PC-9 (cell line): ENCODE measurements around the gene B3GNT3. TPM values are rescaled to one million over a fixed set of nuclear protein-coding genes. Genes with fewer than 3 reads are reported as not detected.
A peak's percentile ranks its signal among the peaks of the same experiment; 100 is the strongest.

Source experiments
- BruUV-seq: library from RNA; stranded (reverse); fragments of 400-500 nt; replicated peaks from 2 replicates; lab custom pipeline; 2021; lab: Mats Ljungman, UMichigan
- CTCF ChIA-PET: fragments of 300-600 bp; sonication (Branson Sonifier 250); formaldehyde crosslinking; loops from one replicate; lab custom pipeline; 2022; ENCODE audit warnings: antibody characterized with exemption; lab: Charles Lee
- POLR2A ChIA-PET: fragments of 300-600 bp; sonication (Branson Sonifier 250); formaldehyde crosslinking; loops from one replicate; lab custom pipeline; 2022; ENCODE audit warnings: antibody characterized with exemption; ENCODE audit not compliant: unreplicated experiment; lab: Charles Lee
- DNase-seq, 2 experiments: peaks; one replicate each; pipeline versions ENCODE4 v3.0.0 to v3.0.0-alpha.2; 2015 to 2022; ENCODE audit warnings: mixed read lengths in 1 of 2
- H2AFZ ChIP-seq: fragments of 200-600 bp; sonication (generic); 2 replicates; pipeline ENCODE4 v1.8.1; 2017; ENCODE audit warnings: antibody characterized with exemption
- H3F3A ChIP-seq: fragments of 200-600 bp; sonication (generic); 2 replicates; pipeline ENCODE4 v1.8.1; 2017; ENCODE audit warnings: antibody characterized with exemption, mild to moderate bottlenecking, low read depth; ENCODE audit not compliant: insufficient read depth
- H3K27ac ChIP-seq: fragments of 200-600 bp; sonication (generic); 2 replicates; pipeline ENCODE4 v1.6.1; 2016; ENCODE audit warnings: mixed run types
- H3K27me3 ChIP-seq: fragments of 200-600 bp; sonication (generic); 2 replicates; pipeline ENCODE4 v1.6.1; 2016; ENCODE audit warnings: low read depth, mixed run types; ENCODE audit not compliant: insufficient read depth
- H3K36me3 ChIP-seq: fragments of 200-600 bp; sonication (generic); 2 replicates; pipeline ENCODE4 v1.6.1; 2016; ENCODE audit warnings: low read depth, mixed run types
- H3K4me1 ChIP-seq: fragments of 200-600 bp; sonication (generic); replicated peaks from 2 replicates; pipeline ENCODE4 v1.6.1; 2016; ENCODE audit warnings: mixed run types; ENCODE audit not compliant: insufficient read depth
- H3K4me2 ChIP-seq: fragments of 200-600 bp; sonication (generic); 2 replicates; pipeline ENCODE4 v1.6.1; 2017; ENCODE audit warnings: mixed run types
- H3K4me3 ChIP-seq: fragments of 200-600 bp; sonication (generic); 2 replicates; pipeline ENCODE4 v1.6.1; 2016; ENCODE audit warnings: mixed run types
- H3K79me2 ChIP-seq: fragments of 200-600 bp; sonication (generic); 2 replicates; pipeline ENCODE4 v1.6.1; 2017; ENCODE audit warnings: low read depth, mixed run types
- H3K9me2 ChIP-seq: fragments of 200-600 bp; sonication (generic); 2 replicates; pipeline ENCODE4 v1.8.1; 2017; ENCODE audit warnings: mild to moderate bottlenecking; ENCODE audit not compliant: insufficient read depth
- H3K9me3 ChIP-seq: fragments of 200-600 bp; sonication (generic); 2 replicates; pipeline ENCODE4 v1.8.1; 2016; ENCODE audit warnings: low read depth; ENCODE audit not compliant: insufficient read depth
- H4K20me1 ChIP-seq: fragments of 200-600 bp; sonication (generic); 2 replicates; pipeline ENCODE4 v1.8.1; 2017; ENCODE audit not compliant: insufficient read depth
- CTCF ChIP-seq: fragments of 200-600 bp; sonication (generic); conservative IDR thresholded peaks from 2 replicates; pipeline ENCODE4 v1.6.1; 2017; ENCODE audit warnings: mixed run types, antibody characterized with exemption, mild to moderate bottlenecking, moderate library complexity
- EZH2 ChIP-seq: fragments of 200-600 bp; sonication (generic); IDR thresholded peaks from 2 replicates; pipeline ENCODE4 v1.8.0; 2017; ENCODE audit warnings: antibody characterized with exemption, low read depth
- intact Hi-C: fragments of 100-400 bp; cut with micrococcal nuclease; formaldehyde crosslinking; loops from one replicate; pipeline ENCODE4 v1.10.0; 2022; ENCODE audit not compliant: unreplicated experiment
- total RNA-seq: library from RNA; stranded (reverse); gene quantifications from 2 replicates; pipeline ENCODE4 v1.2.3, GENCODE V29; 2021

The B3GNT3 gene
- total RNA-seq, 1 experiment from 2014 or later: 65.9 TPM

GRCh38 chr19:17766543-17767131, 28.3 kb upstream of the B3GNT3 start:
- TF ChIP-seq EZH2 (no peak), CTCF (peak; percentile 96)
- Histone ChIP-seq H3K9me2 (no peaks in the 10 kb centered on the region), H3K27me3 (no peaks in the 10 kb centered on the region), H3K27ac (no peak overlapping the region), H3K9me3 (no peaks in the 10 kb centered on the region), H3K4me1 (peaks cover 14% of the 10 kb centered on the region), H3F3A (peaks cover 40% of the 10 kb centered on the region), H4K20me1 (no peaks in the 10 kb centered on the region), H3K36me3 (no peaks in the 10 kb centered on the region), H2AFZ (peak overlapping the region; percentile 64), H3K79me2 (no peaks in the 10 kb centered on the region), H3K4me3 (peak overlapping the region; percentile 46; the same call in 1 of the 2 replicates), H3K4me2 (peak overlapping the region; percentile 73)
- intact Hi-C loops: loop anchor here (1.0 to 5.0 kb wide), 2 partner anchors 54 to 313 kb away; no protein-coding TSS in a partner anchor
- DNase-seq: peak; percentile 86 to 88
- ChIA-PET POLR2A (interaction anchor here (0.6 kb wide), 2 partner anchors 161 to 267 kb away, joined by 3 to 8 read pairs; no protein-coding TSS in a partner anchor), CTCF (interaction anchor here (0.5 to 1.2 kb wide), 21 partner anchors 8 to 545 kb away, joined by 3 to 11 read pairs (median 3); partner anchors contain the start of genes MAP1S and OCEL1)
- no TSS peak for BruUV-seq

- DNase-seq: no peak
- H3K4me2 ChIP-seq: no peak overlapping the region
- H3K9me2 ChIP-seq: no peaks in the 10 kb centered on the region
- TF ChIP-seq EZH2 (no peak), CTCF (no peak)
- no peak overlapping the region for H2AFZ ChIP-seq
- no peak overlapping the region for H3K4me3 ChIP-seq
- no peaks in the 10 kb centered on the region for H4K20me1 ChIP-seq
- no peaks in the 10 kb centered on the region for H3K27me3 ChIP-seq
- H3K79me2 ChIP-seq: no peaks in the 10 kb centered on the region
- BruUV-seq: no TSS peak
- H3K4me1 ChIP-seq: peaks cover 14% of the 10 kb centered on the region
- H3K36me3 ChIP-seq: no peaks in the 10 kb centered on the region
- POLR2A ChIA-PET: interaction anchor here (0.6 kb wide), 1 partner anchor 162 kb away, joined by 3 read pairs; no protein-coding TSS in a partner anchor
- intact Hi-C loops: loop anchor here (5.0 kb wide), 1 partner anchor 55 kb away; no protein-coding TSS in a partner anchor
- CTCF ChIA-PET: interaction anchor here (0.6 to 0.7 kb wide), 3 partner anchors 155 to 272 kb away, joined by 3 to 11 read pairs (median 7); no protein-coding TSS in a partner anchor
- H3F3A ChIP-seq: peaks cover 32% of the 10 kb centered on the region
- no peaks in the 10 kb centered on the region for H3K9me3 ChIP-seq
- no peak overlapping the region for H3K27ac ChIP-seq
Measured at GRCh38 chr19:17767559-17767958, 27.4 kb upstream of the B3GNT3 start.

- Histone ChIP-seq H3K4me3 (no peak overlapping the region), H4K20me1 (no peaks in the 10 kb centered on the region), H3K27me3 (no peaks in the 10 kb centered on the region), H3K36me3 (no peaks in the 10 kb centered on the region), H3K9me2 (no peaks in the 10 kb centered on the region), H3K79me2 (no peaks in the 10 kb centered on the region), H2AFZ (no peak overlapping the region), H3K9me3 (no peaks in the 10 kb centered on the region), H3K27ac (no peak overlapping the region), H3K4me2 (no peak overlapping the region), H3K4me1 (peaks cover 10% of the 10 kb centered on the region), H3F3A (peaks cover 15% of the 10 kb centered on the region; the same call in 1 of the 2 replicates)
- TF ChIP-seq CTCF: no peak
- no peak for TF ChIP-seq EZH2
- DNase-seq: no peak
- intact Hi-C loops: no loop called here
- ChIA-PET CTCF (no interaction called here), POLR2A (interaction anchor here (0.6 kb wide), 1 partner anchor 1149 kb away, joined by 3 read pairs; the partner anchor contains the start of genes COPE and DDX49)
- no TSS peak for BruUV-seq
Measured at GRCh38 chr19:17770613-17771012, 24.3 kb upstream of the B3GNT3 start.
